Cardiac fibroblast (primary cell): ENCODE data around the gene LYZ.

Experiments
- DNase-seq, 2 donors: peaks; one replicate each; pipeline versions ENCODE4 v3.0.0 to v3.0.0-alpha.2; 2010; ENCODE audit warnings: low read depth in 2 of 2
- H3K4me3 ChIP-seq, 2 donors: replicated peaks in 1 of 2; 1 replicate in 1 of 2; 2 replicates in 1 of 2; pipeline ENCODE4 v1.5.1; 2011; ENCODE audit warnings: low read depth in 2 of 2, low read length in 2 of 2, mild to moderate bottlenecking in 2 of 2, moderate library complexity in 1 of 2
- TF ChIP-seq, protein P1 (sequence below): IDR thresholded peaks from one replicate; pipeline ENCODE4 v1.5.1; 2011; ENCODE audit warnings: low read depth, mild to moderate bottlenecking, low read length, inconsistent platforms

LYZ gene

GRCh38 chr12:69350002-69350626 lies 1.9 kb downstream of the LYZ start:
- no peak overlapping the region for H3K4me3 ChIP-seq
- DNase-seq, result no peak
- TF ChIP-seq, protein P1, sequence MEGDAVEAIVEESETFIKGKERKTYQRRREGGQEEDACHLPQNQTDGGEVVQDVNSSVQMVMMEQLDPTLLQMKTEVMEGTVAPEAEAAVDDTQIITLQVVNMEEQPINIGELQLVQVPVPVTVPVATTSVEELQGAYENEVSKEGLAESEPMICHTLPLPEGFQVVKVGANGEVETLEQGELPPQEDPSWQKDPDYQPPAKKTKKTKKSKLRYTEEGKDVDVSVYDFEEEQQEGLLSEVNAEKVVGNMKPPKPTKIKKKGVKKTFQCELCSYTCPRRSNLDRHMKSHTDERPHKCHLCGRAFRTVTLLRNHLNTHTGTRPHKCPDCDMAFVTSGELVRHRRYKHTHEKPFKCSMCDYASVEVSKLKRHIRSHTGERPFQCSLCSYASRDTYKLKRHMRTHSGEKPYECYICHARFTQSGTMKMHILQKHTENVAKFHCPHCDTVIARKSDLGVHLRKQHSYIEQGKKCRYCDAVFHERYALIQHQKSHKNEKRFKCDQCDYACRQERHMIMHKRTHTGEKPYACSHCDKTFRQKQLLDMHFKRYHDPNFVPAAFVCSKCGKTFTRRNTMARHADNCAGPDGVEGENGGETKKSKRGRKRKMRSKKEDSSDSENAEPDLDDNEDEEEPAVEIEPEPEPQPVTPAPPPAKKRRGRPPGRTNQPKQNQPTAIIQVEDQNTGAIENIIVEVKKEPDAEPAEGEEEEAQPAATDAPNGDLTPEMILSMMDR, result no peak

- DNase-seq, result no peak
- TF ChIP-seq, protein P1, result no peak
- no peak overlapping the region for H3K4me3 ChIP-seq
These were observed 2.6 kb downstream of the LYZ start for GRCh38 chr12:69350777-69351176.

GRCh38 chr12:69351462-69352236 lies 3.5 kb downstream of the LYZ start:
- DNase-seq, result no peak
- TF ChIP-seq, protein P1, result no peak
- H3K4me3 ChIP-seq, result no peak overlapping the region

- TF ChIP-seq, protein P1, result no peak
- H3K4me3 ChIP-seq, result no peak overlapping the region
- no peak for DNase-seq
These were observed 4.7 kb downstream of the LYZ start for GRCh38 chr12:69352904-69353303.

- no peak overlapping the region for H3K4me3 ChIP-seq
- TF ChIP-seq, protein P1, result no peak
- no peak for DNase-seq
These were observed 6.0 kb downstream of the LYZ start for GRCh38 chr12:69354172-69354555.

- TF ChIP-seq, protein P1, result no peak
- no peak overlapping the region for H3K4me3 ChIP-seq
- DNase-seq, result no peak
These were observed 6.5 kb downstream of the LYZ start for GRCh38 chr12:69354556-69355187.
